Bronchial epithelial cell (primary cell): ENCODE measurements around the gene KRT81. TPM values are rescaled to one million over a fixed set of nuclear protein-coding genes. Genes with fewer than 3 reads are reported as not detected.
"Not testable (repeated sequence)": the region's sequence is repeated elsewhere in the genome, so short reads cannot be mapped to it uniquely, and the experiment has no call there.

Source experiments
- DNase-seq: peaks from one replicate; pipeline ENCODE4 v3.0.0-alpha.2; 2010; ENCODE audit warnings: low read depth
- FAIRE-seq: peaks from 2 replicates; lab custom pipeline; 2011; peaks lifted over from hg19 to GRCh38; lab: Jason Lieb, UNC
- H3K27me3 ChIP-seq: 2 replicates; pipeline ENCODE4 v1.5.1; 2011; ENCODE audit warnings: low read length; ENCODE audit not compliant: control insufficient read depth, insufficient read depth
- H3K36me3 ChIP-seq: 2 replicates; pipeline ENCODE4 v1.5.1; 2011; ENCODE audit warnings: low read length; ENCODE audit not compliant: control insufficient read depth, insufficient read depth
- H3K4me3 ChIP-seq: 2 replicates; pipeline ENCODE4 v1.5.1; 2011; ENCODE audit warnings: mild to moderate bottlenecking, low read depth, low read length, control low read depth
- CTCF ChIP-seq: IDR thresholded peaks from 2 replicates; pipeline ENCODE4 v1.5.1; 2011; ENCODE audit warnings: mild to moderate bottlenecking, moderate library complexity, low read length, control low read depth, inconsistent platforms; ENCODE audit not compliant: insufficient read depth, severe bottlenecking
- total RNA-seq: library from RNA; depleted of rRNA; stranded (reverse); fragments of >200 nt; gene quantifications from 2 replicates; pipeline ENCODE4 v1.2.1, GENCODE V29; 2014

KRT81 gene
- total RNA-seq, 1 donor from 2014 or later: 0.26 TPM

DNA sequence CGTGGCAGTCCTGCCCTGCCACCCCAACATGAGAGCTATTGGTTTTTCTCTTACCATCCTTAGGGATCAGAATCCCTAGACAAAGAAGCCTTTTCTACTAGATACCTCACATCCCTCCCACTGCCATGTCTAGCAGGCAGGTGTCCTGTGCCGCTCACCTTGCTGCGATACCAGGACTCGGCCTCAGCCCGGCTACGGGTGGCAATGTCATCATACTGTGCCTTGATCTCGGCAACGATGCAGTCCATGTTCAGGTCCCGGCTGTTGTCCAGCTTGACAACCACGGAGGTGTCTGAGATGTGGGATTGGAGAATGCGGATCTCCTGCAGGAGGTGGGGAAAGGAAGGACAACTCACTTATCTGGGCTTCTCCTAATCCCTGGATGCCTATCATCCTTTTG, 25.4 kb upstream of the KRT81 start:
- TF ChIP-seq CTCF: no peak
- Histone ChIP-seq H3K36me3 (no peaks in the 10 kb centered on the region), H3K27me3 (peaks cover 5% of the 10 kb centered on the region), H3K4me3 (no peak overlapping the region)
- FAIRE-seq (no peak), DNase-seq (no peak)

- Histone ChIP-seq H3K27me3 (peaks cover 5% of the 10 kb centered on the region), H3K36me3 (no peaks in the 10 kb centered on the region), H3K4me3 (no peak overlapping the region)
- DNase-seq (no peak), FAIRE-seq (peak; percentile 75)
- TF ChIP-seq CTCF: no peak
These were observed 25.0 kb upstream of the KRT81 start for GRCh38 chr12:52316290-52316689.

DNA sequence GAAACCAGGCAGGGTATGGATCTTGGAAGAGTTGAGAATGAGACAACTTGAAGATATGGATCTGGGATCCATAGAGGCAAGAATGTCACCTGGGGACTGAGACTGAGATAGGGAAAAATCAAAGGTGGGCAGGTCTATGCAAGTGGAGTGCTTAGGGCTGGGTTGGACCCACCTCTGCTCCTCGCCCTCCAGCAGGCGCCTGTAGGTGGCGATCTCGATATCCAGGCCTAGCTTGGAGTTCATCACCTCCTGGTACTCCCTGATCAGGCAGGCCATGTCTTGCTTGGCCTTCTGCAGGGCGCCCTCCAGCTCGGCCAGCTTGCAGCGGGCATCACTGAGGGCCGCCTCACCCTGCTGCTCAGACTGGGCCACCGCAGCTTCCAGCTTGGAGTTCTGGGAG, 24.4 kb upstream of the KRT81 start:
- not testable (repeated sequence) for H3K36me3 ChIP-seq, H3K4me3 ChIP-seq, H3K27me3 ChIP-seq, FAIRE-seq
- peak; percentile 50 for TF ChIP-seq CTCF
- peak; percentile 19 for DNase-seq

DNA sequence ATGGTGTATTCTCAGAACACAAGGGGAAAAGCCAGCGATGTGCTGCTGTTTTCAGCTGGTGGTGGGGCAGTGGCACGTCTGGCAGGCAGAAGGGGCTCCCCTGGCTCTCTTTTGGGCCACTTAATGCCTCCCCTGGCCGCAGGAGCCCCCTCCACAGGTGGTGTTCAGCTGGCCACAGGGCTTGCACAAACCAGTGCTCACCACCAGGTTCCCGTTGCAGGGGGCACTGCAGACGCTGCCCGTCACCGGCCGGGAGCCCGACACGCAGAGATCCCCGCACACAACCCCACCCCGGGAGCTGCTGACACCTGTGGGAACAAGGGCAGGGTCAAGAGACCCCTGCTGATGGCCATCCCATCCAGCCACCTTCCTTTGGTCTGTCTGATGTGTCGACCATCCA, 23.2 kb upstream of the KRT81 start:
- DNase-seq (no peak), FAIRE-seq (no peak)
- Histone ChIP-seq H3K27me3 (peaks cover 3% of the 10 kb centered on the region), H3K4me3 (no peak overlapping the region), H3K36me3 (no peaks in the 10 kb centered on the region)
- TF ChIP-seq CTCF: no peak

DNA sequence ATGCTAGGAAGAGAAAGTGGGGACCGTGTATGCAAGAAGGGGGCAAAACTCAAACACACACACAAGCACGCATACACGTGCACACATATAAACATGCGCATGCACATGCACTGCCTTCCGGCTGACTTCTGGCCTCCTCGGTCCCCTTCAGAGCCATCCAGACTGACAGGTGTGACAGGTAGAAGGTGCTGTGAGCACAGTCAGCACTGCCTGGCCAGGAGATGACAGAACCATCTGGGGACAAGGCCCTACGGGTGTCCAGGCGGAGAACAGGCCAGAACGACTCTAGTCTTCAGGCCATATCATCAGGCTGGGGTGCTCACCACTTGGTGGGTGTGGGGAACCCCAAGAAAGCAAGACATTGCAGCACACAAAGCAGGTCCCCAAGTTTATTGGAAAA, 22.6 kb upstream of the KRT81 start:
- Histone ChIP-seq H3K36me3 (no peaks in the 10 kb centered on the region), H3K27me3 (peaks cover 1% of the 10 kb centered on the region), H3K4me3 (no peak overlapping the region)
- FAIRE-seq (no peak), DNase-seq (no peak)
- no peak for TF ChIP-seq CTCF

DNA sequence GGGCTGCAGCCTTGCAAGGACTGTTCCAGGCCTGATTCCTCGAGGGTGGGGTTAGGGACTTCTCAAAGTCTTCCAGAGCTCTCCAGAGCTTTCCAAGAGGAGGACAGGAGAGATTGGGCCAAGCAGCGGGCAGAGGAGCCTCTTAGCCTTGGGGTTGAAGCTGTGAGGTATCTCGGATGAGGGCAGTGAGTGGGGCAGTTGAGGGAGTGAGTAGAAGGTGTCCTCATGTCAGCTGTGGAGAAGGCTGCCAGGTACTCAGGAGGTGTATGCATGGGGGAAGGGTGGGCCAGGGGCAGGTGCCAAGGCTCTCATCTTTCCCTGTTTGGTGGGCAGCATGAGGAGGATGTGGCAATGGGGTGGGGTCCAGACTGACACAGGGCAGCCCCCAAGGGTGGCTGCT, 22.1 kb upstream of the KRT81 start:
- Histone ChIP-seq H3K27me3 (no peaks in the 10 kb centered on the region), H3K4me3 (no peak overlapping the region), H3K36me3 (no peaks in the 10 kb centered on the region)
- FAIRE-seq (no peak), DNase-seq (no peak)
- TF ChIP-seq CTCF: no peak
